ENCODE results near the gene BUB1B.
A peak's percentile ranks its signal among the peaks of the same experiment; 100 is the strongest.

DNA sequence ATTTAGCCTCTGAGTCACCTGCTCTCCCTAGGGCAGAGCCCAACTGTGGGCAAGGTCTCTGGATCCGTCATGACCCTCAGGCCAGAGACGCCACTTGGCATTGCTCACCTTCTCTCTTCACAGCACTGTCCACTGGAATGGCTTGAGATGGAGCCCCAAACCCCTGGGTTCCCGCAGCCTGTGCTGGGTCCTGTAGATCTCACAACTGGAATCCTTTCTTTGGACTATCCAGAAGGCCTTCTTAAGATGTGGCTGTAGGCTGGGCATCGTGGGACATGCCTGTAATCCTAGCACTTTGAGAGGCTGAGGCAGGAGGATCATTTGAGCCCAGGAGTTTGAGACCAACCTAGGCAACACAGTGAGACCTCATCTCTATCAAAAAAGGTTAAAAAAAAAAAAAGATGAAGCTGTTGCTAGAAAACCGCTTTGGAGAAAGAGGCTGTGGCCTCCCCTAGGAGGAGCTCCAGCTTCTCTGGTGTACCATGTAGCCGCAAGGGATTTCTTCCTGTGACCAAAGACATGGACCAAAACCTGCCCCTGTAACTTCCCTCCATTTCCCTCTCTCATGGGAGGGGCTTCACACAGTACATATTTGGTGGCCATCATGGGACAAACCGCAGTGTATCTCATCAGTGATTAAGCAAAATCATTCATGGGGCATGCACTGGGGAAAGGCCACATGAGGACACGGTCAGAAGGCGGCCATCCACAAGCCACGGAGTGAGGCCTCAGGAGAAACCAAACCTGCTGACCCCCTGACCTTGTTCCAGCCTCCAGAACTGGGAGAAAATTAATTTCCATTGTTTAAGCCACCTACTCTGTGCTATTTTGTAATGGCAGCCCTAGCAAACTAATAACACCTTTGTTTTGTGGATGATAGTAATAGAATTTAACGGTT is 23.3 kb upstream of the BUB1B start:
- TF ChIP-seq, protein P1, sequence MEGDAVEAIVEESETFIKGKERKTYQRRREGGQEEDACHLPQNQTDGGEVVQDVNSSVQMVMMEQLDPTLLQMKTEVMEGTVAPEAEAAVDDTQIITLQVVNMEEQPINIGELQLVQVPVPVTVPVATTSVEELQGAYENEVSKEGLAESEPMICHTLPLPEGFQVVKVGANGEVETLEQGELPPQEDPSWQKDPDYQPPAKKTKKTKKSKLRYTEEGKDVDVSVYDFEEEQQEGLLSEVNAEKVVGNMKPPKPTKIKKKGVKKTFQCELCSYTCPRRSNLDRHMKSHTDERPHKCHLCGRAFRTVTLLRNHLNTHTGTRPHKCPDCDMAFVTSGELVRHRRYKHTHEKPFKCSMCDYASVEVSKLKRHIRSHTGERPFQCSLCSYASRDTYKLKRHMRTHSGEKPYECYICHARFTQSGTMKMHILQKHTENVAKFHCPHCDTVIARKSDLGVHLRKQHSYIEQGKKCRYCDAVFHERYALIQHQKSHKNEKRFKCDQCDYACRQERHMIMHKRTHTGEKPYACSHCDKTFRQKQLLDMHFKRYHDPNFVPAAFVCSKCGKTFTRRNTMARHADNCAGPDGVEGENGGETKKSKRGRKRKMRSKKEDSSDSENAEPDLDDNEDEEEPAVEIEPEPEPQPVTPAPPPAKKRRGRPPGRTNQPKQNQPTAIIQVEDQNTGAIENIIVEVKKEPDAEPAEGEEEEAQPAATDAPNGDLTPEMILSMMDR (optimal IDR thresholded peaks at IDR 0.05 in 1 of 3, IDR thresholded peaks at IDR 0.05 in 1 of 3, conservative IDR thresholded peaks at IDR 0.05 in 1 of 3; ENCODE audit: extremely low read depth in 1 of 3, insufficient read depth in 2 of 3, low read length in 3 of 3): peak in 1 of 3 experiments; percentile 10
- TF ChIP-seq EZH2 (IDR thresholded peaks at IDR 0.05; ENCODE audit: low read length): no peak

Data from keratinocyte (primary cell).